ENCODE data around the gene UCN3. TPM values are rescaled to one million over a fixed set of nuclear protein-coding genes. Genes with fewer than 3 reads are reported as not detected.

Gene UCN3
- total and polyA plus RNA-seq, 7 donors, result 3.9 TPM; not detected in 5

GRCh38 chr10:5323446-5323845 is 41.3 kb upstream of the UCN3 start:
- H3K4me3 ChIP-seq, result no peak overlapping the region
- H3K4me1 ChIP-seq, result no peaks in the 10 kb centered on the region
- TF ChIP-seq POLR2A (IDR thresholded peaks at IDR 0.05), result no peak
- no peak for TF ChIP-seq EP300 (IDR thresholded peaks at IDR 0.05)
- TF ChIP-seq POLR2AphosphoS5 (IDR thresholded peaks at IDR 0.05), result no peak
- TF ChIP-seq CTCF (IDR thresholded peaks at IDR 0.05), result no peak
- no peaks in the 10 kb centered on the region for H3K9me3 ChIP-seq
- 25 to 67% methylated on average over 4 of the region's 4 CpGs for WGBS, 2 donors
- no peaks in the 10 kb centered on the region for H3K27me3 ChIP-seq
- no peak overlapping the region for H3K27ac ChIP-seq
- DNase-seq, result no peak
- no peaks in the 10 kb centered on the region for H3K36me3 ChIP-seq
- intact Hi-C loops (cut with DNase I), result no loop called here

GRCh38 chr10:5325076-5325475 is 39.7 kb upstream of the UCN3 start:
- Histone ChIP-seq H3K9me3 (no peaks in the 10 kb centered on the region), H3K4me3 (no peak overlapping the region), H3K27ac (no peak overlapping the region), H3K27me3 (no peaks in the 10 kb centered on the region), H3K36me3 (no peaks in the 10 kb centered on the region), H3K4me1 (no peaks in the 10 kb centered on the region)
- no peak for DNase-seq
- intact Hi-C loops (cut with DNase I), result no loop called here
- 64 to 79% methylated on average over 6 of the region's 6 CpGs for WGBS, 2 donors
- TF ChIP-seq CTCF (IDR thresholded peaks at IDR 0.05) (no peak), POLR2AphosphoS5 (IDR thresholded peaks at IDR 0.05) (no peak), POLR2A (IDR thresholded peaks at IDR 0.05) (no peak), EP300 (IDR thresholded peaks at IDR 0.05) (no peak)

- Histone ChIP-seq H3K4me1 (no peaks in the 10 kb centered on the region), H3K27me3 (no peaks in the 10 kb centered on the region), H3K27ac (no peak overlapping the region), H3K9me3 (no peaks in the 10 kb centered on the region), H3K4me3 (no peak overlapping the region), H3K36me3 (no peaks in the 10 kb centered on the region)
- TF ChIP-seq POLR2A (IDR thresholded peaks at IDR 0.05) (no peak), EP300 (IDR thresholded peaks at IDR 0.05) (no peak), CTCF (IDR thresholded peaks at IDR 0.05) (no peak), POLR2AphosphoS5 (IDR thresholded peaks at IDR 0.05) (no peak)
- intact Hi-C loops (cut with DNase I), result no loop called here
- no peak for DNase-seq
- 63 to 74% methylated on average over 5 of the region's 5 CpGs for WGBS, 2 donors
Observed at GRCh38 chr10:5334196-5334880, 30.4 kb upstream of the UCN3 start.

GRCh38 chr10:5338010-5338409 is 26.8 kb upstream of the UCN3 start:
- no peak for TF ChIP-seq POLR2A (IDR thresholded peaks at IDR 0.05)
- TF ChIP-seq EP300 (IDR thresholded peaks at IDR 0.05), result no peak
- TF ChIP-seq POLR2AphosphoS5 (IDR thresholded peaks at IDR 0.05), result no peak
- no peak for TF ChIP-seq CTCF (IDR thresholded peaks at IDR 0.05)
- Histone ChIP-seq H3K36me3 (no peaks in the 10 kb centered on the region), H3K9me3 (no peaks in the 10 kb centered on the region), H3K4me1 (no peaks in the 10 kb centered on the region), H3K27me3 (no peaks in the 10 kb centered on the region), H3K4me3 (no peak overlapping the region), H3K27ac (no peak overlapping the region)
- DNase-seq, result no peak
- intact Hi-C loops (cut with DNase I), result no loop called here

GRCh38 chr10:5343092-5343491 is 21.7 kb upstream of the UCN3 start:
- intact Hi-C loops (cut with DNase I), result no loop called here
- H3K4me3 ChIP-seq, result no peak overlapping the region
- H3K27ac ChIP-seq, result no peak overlapping the region
- H3K4me1 ChIP-seq, result no peaks in the 10 kb centered on the region
- DNase-seq, result no peak
- no peaks in the 10 kb centered on the region for H3K27me3 ChIP-seq
- WGBS, 2 donors, result 15 to 65% methylated on average over 3 of the region's 3 CpGs
- H3K9me3 ChIP-seq, result no peaks in the 10 kb centered on the region
- TF ChIP-seq CTCF (IDR thresholded peaks at IDR 0.05) (no peak), POLR2AphosphoS5 (IDR thresholded peaks at IDR 0.05) (no peak), POLR2A (IDR thresholded peaks at IDR 0.05) (no peak), EP300 (IDR thresholded peaks at IDR 0.05) (no peak)
- no peaks in the 10 kb centered on the region for H3K36me3 ChIP-seq

Measured in sigmoid colon (tissue), 7 donors.